ENCODE results near the gene ST8SIA2. TPM values are rescaled to one million over a fixed set of nuclear protein-coding genes. Genes with fewer than 3 reads are reported as not detected.

ST8SIA2 gene
- total RNA-seq (under 0.01 TPM in 1 of 2 replicates, not detected in the other), polyA plus RNA-seq (not detected in 2 replicates), polyA minus RNA-seq (ENCODE audit: low replicate concordance) (not detected in 2 replicates)
- not detected in 2 replicates for polyA plus RNA-seq (2012)

GRCh38 chr15:92393071-92393979, at the start of gene ST8SIA2:
TSS of gene ST8SIA2 (plus strand) at chr15:92393881. CDS start at chr15:92394065, 184 bp downstream.
- Histone ChIP-seq H3K36me3 (ENCODE audit: control insufficient read depth, insufficient read depth, low read length) (no peaks in the 10 kb centered on the region), H3K4me2 (ENCODE audit: extremely low read depth, insufficient read depth, low read length) (no peak within 1 kb of the TSS), H3K4me3 (replicated peaks in 1 of 4; ENCODE audit: control extremely low read depth in 1 of 4, insufficient read depth in 1 of 4, low read depth in 3 of 4, low read length in 4 of 4) (peak within 1 kb of the TSS in 1 of 4 experiments; percentile 35), H3K9me3 (ENCODE audit: control insufficient read depth, insufficient read depth, low read depth, low read length) (no peaks in the 10 kb centered on the region), H3K27ac (ENCODE audit: insufficient read depth, low read length) (no peak within 1 kb of the TSS), H3K79me2 (ENCODE audit: control insufficient read depth, insufficient read depth, low read length) (no peaks in the 10 kb centered on the region), H3K4me1 (ENCODE audit: control insufficient read depth, extremely low read depth, insufficient read depth, low read length) (no peaks in the 10 kb centered on the region), H4K20me1 (ENCODE audit: control insufficient read depth, extremely low read depth, insufficient read depth, low read length) (no peaks in the 10 kb centered on the region), H3K9ac (ENCODE audit: insufficient read depth, low read length) (no peak within 1 kb of the TSS), H2AFZ (ENCODE audit: low read length) (no peak within 1 kb of the TSS), H3K27me3 (ENCODE audit: control insufficient read depth, insufficient read depth, low read length) (no peaks in the 10 kb centered on the region)
- TF ChIP-seq EZH2 (IDR thresholded peaks at IDR 0.05; ENCODE audit: low read length, missing control alignments) = no peak
- TF ChIP-seq CTCF (conservative IDR thresholded peaks at IDR 0.05 in 1 of 2, IDR thresholded peaks at IDR 0.05 in 1 of 2; ENCODE audit: low read depth in 1 of 2, low read length in 2 of 2) = no peak
- DNase-seq (ENCODE audit: low read depth in 2 of 2) = peak; percentile 3 to 57

GRCh38 chr15:92343924-92344643, 49.6 kb upstream of the ST8SIA2 start:
- Histone ChIP-seq H3K4me1 (ENCODE audit: control insufficient read depth, extremely low read depth, insufficient read depth, low read length) (no peaks in the 10 kb centered on the region), H3K4me3 (replicated peaks in 1 of 4; ENCODE audit: control extremely low read depth in 1 of 4, insufficient read depth in 1 of 4, low read depth in 3 of 4, low read length in 4 of 4) (no peak overlapping the region), H3K4me2 (ENCODE audit: extremely low read depth, insufficient read depth, low read length) (no peak overlapping the region), H2AFZ (ENCODE audit: low read length) (no peak overlapping the region), H3K27ac (ENCODE audit: insufficient read depth, low read length) (no peak overlapping the region), H3K9ac (ENCODE audit: insufficient read depth, low read length) (no peak overlapping the region), H3K36me3 (ENCODE audit: control insufficient read depth, insufficient read depth, low read length) (no peaks in the 10 kb centered on the region), H3K9me3 (ENCODE audit: control insufficient read depth, insufficient read depth, low read depth, low read length) (no peaks in the 10 kb centered on the region), H4K20me1 (ENCODE audit: control insufficient read depth, extremely low read depth, insufficient read depth, low read length) (no peaks in the 10 kb centered on the region), H3K27me3 (ENCODE audit: control insufficient read depth, insufficient read depth, low read length) (no peaks in the 10 kb centered on the region), H3K79me2 (ENCODE audit: control insufficient read depth, insufficient read depth, low read length) (no peaks in the 10 kb centered on the region)
- no peak for DNase-seq (ENCODE audit: low read depth in 2 of 2)
- TF ChIP-seq CTCF (conservative IDR thresholded peaks at IDR 0.05 in 1 of 2, IDR thresholded peaks at IDR 0.05 in 1 of 2; ENCODE audit: low read depth in 1 of 2, low read length in 2 of 2) = no peak
- TF ChIP-seq EZH2 (IDR thresholded peaks at IDR 0.05; ENCODE audit: low read length, missing control alignments) = no peak

GRCh38 chr15:92346063-92346462, 47.6 kb upstream of the ST8SIA2 start:
- H3K9me3 ChIP-seq (ENCODE audit: control insufficient read depth, insufficient read depth, low read depth, low read length) = no peaks in the 10 kb centered on the region
- H3K36me3 ChIP-seq (ENCODE audit: control insufficient read depth, insufficient read depth, low read length) = no peaks in the 10 kb centered on the region
- H3K4me1 ChIP-seq (ENCODE audit: control insufficient read depth, extremely low read depth, insufficient read depth, low read length) = no peaks in the 10 kb centered on the region
- H3K4me3 ChIP-seq (replicated peaks in 1 of 4; ENCODE audit: control extremely low read depth in 1 of 4, insufficient read depth in 1 of 4, low read depth in 3 of 4, low read length in 4 of 4) = no peak overlapping the region
- no peak for DNase-seq (ENCODE audit: low read depth in 2 of 2)
- no peak overlapping the region for H3K27ac ChIP-seq (ENCODE audit: insufficient read depth, low read length)
- H3K79me2 ChIP-seq (ENCODE audit: control insufficient read depth, insufficient read depth, low read length) = no peaks in the 10 kb centered on the region
- H3K9ac ChIP-seq (ENCODE audit: insufficient read depth, low read length) = no peak overlapping the region
- no peak overlapping the region for H3K4me2 ChIP-seq (ENCODE audit: extremely low read depth, insufficient read depth, low read length)
- no peaks in the 10 kb centered on the region for H3K27me3 ChIP-seq (ENCODE audit: control insufficient read depth, insufficient read depth, low read length)
- no peak overlapping the region for H2AFZ ChIP-seq (ENCODE audit: low read length)
- no peaks in the 10 kb centered on the region for H4K20me1 ChIP-seq (ENCODE audit: control insufficient read depth, extremely low read depth, insufficient read depth, low read length)
- TF ChIP-seq EZH2 (IDR thresholded peaks at IDR 0.05; ENCODE audit: low read length, missing control alignments) = no peak
- no peak for TF ChIP-seq CTCF (conservative IDR thresholded peaks at IDR 0.05 in 1 of 2, IDR thresholded peaks at IDR 0.05 in 1 of 2; ENCODE audit: low read depth in 1 of 2, low read length in 2 of 2)

All from fibroblast of lung (primary cell).